ENCODE results near the gene C8B.

The C8B gene

DNA sequence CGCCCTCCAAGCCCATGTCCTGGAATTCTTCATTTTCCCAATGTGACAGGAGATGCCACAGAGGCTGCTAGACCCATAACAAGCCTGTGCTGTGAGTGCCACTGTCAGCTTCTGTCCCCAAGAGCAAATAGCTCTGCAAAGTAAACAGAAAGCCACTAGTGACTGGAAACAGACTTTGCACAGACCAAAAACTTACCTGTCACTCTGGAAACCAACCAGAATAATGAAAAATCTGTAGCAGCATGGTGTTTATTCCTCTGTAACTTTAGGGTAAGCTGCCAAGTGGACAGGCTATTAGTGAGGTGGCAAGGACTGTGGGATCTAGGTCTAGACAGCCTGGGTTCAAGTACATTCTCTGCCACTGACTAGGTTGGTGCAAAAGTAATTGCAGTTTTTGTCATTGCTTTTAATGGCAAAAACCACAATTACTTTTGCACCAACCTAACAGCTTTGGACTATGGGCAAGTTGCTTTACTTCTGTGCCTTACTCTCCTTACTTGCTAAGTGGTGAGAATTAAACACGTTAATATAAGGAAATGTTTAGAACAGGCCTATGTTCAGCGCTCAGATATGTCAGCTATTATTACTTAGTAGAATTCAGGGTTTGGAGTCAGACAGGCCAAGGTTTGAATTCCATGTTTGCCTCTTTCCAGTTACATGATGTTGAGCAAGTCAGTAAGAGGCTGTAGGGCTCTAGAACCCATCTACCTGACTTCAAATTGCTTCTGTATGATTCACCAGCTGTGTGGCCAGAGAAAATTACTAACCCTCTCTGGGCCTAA is at the start of gene C8B:
C8B (minus strand) TSS at position 100 of the 782 bp plus-strand sequence; CDS start at position 33, 67 bp downstream.
- no peak for DNase-seq

DNA sequence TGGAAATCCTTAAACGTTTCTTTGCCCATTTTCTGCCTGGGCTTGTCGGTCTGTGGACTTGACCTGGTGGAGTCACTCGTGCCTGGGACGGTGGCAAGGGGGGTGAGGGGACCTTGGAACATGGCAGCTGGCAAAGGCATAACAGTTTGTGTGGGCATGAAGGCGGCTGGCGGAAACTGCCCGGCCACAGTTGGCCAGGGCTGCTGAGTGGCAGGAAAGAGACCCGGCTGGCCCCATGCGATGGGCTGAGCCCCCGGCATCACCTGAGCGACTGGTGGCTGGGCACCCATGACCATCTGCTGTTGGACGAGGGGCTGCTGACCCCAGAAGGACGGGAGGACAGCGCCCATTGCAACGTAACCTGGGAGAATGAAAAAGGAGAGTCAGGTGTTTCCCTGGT is 49.3 kb upstream of the C8B start:
- DNase-seq = no peak

DNA sequence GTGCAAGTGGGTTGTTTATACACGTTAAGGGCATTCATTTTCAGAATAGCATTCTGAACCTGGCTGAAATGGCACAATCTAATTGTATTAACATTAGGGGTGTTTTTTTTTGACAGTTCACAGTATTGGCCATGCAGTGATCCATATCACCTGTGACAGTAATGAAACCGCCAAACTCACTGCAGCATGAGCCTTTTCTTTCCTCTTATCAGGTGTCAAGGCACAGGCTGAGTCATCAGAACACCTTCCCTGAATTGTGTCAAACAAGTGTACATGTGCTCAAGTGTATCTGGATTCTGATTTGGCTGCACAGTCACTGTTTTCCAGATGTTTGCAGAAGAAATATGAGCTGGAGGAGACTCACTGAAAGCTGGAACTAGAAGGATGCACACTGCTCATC is 47.7 kb upstream of the C8B start:
- DNase-seq = no peak

DNA sequence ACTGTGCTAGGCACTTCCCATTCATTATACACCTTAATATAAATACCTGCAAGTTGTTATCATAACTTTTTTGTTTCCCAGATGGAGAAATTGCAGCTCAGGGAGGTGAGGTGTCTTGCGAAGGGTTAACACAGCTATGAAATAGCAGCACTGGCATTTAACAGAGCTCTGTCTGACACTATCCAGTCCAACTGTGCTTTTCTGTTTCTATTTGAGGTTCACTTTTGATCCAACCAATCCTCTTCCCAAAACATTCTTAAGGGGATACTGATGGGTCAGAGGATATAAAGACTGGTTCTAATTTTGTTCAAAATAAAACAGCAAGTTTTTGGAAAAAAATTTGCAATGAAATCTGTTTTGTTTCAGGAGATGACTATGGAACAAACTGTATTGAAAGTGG is 46.5 kb upstream of the C8B start:
- no peak for DNase-seq

DNA sequence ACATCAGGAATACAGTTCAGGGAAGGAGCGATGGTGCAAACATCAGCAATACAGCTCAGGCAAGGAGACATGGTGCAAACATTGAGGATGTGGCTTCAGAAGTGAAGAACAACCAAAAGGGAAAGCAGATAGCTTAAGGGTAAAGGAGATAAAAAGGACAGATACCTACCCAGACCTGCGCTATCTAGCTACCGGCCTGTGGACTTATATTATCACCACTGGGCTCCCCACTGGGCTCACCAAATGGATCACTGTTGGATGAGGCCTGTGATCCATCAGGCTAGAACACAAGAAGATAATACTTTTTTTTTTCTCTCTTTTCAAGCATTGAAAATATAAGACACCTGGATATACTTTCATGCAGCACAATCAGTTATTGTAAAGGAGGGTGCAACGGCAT is 44.7 kb upstream of the C8B start:
- DNase-seq = no peak

DNA sequence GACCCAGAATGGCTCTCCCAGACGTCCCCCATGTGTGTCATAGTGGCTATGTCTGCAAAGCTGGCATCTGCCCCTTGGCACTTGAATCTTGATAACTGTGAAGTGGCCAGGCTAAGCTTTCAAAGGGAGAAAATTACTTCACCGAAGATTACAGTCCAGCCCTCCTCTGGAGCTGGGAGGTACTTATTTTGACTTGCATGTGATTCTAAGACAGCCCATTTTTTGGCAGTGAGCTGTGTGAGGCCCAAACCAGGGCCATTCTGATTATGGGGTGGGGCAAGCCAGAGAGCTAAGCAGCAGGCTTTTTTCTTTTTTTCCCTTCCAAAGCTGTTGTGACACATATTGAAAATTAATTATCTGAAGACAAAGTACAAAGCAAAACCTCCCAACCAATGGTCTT is 42.1 kb upstream of the C8B start:
- DNase-seq = no peak

DNA sequence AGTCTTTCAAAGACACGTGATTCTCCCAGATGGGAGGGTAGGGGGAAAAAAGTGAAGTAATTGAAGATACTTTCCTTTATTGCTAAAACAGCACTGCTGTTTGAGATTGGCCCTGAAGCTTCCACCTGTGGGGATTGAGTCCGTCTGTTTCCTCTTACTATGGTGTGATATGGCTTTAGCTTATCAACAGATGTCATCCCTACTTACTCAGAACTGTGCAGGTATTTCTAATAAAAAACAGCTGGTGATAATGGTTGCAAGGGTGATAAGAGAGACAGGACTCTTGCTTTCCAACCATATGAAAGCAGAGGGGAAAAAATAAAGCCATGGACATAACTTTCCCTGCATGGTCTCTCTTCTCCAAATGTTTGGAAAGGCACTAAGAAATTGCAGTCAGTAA is 41.7 kb upstream of the C8B start:
- no peak for DNase-seq

DNA sequence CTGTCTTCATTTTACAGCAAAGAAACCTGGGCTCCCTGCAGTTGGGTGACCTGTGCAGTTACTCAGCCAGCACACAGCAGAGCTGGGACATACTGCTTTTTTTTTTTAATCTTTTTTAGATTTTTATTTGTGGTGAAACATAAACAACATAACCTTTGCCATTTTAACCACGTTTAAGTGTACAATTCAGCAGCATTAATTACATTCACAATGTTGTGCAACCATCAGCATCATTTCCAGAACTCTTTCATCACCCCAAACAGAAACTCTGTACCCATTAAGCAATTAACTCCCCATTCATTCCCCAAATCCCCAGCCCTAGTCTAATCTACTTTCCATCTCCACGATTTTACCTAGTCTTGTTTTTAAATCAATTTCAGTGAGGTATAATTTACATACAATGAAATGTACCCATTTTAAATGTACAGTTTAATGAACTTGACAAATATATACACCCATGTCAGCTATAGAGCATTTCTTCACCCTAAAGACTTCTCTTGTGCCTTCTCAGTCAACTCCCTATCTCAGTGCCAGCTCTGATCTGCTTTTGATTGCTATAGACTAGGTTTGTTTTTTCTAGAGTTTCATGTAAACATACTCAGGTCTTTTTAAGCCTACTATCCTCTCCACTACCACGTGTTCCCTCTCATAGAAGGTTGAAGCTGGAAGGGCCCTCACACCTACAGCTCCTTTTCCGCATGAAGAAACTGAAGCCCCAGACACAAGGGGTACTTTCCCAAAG is 37.8 kb upstream of the C8B start:
- no peak for DNase-seq

DNA sequence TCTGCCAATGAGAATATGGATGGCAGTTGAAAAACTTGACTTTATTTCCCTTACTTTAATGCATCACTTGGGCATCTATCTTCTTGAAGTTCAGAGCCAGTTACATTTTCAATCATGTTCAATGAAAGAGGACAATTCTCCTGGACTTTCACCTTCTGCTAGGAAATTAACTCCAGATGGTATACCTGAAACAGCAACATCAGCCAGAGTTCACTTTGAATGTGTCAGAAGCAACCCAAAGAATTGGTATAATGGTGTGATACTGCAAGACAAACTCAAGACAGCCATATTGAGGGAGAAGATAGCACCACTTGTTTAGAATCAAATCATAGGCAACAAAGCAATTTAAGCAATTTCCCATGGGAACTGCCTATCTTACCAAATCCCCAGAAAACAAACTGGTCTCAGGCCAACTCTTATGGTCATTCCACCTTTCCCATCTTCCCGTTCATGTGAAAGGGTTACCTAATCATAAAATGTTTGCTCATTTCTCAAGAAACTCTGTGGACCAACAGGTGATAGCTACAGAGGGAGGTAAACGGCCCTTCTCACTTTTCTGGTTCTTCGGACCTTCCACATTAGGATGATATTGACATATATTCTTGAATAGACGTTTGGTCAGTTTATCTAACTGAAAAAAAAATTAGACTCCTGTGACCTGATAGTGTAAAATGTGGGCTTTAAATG is 29.7 kb upstream of the C8B start:
- no peak for DNase-seq

DNA sequence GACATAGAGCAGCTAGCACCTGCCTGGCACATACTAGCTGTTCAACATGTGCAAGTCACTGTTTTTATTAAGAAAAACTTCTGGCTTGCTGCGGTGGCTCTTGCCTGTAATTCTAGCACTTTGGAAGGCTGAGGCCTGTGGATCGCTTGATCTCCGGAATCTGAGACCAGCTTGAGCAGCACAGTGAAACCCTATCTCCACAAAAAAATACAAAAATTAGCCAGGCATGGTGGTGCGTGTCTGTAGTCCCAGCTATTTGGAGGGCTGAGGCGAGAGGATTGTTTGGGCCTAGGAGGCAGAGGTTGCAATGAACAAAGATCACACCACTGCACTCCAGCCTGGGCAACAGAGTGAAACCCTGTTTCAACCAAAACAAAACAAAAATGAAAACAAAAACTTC is 27.7 kb upstream of the C8B start:
- DNase-seq = no peak

DNA sequence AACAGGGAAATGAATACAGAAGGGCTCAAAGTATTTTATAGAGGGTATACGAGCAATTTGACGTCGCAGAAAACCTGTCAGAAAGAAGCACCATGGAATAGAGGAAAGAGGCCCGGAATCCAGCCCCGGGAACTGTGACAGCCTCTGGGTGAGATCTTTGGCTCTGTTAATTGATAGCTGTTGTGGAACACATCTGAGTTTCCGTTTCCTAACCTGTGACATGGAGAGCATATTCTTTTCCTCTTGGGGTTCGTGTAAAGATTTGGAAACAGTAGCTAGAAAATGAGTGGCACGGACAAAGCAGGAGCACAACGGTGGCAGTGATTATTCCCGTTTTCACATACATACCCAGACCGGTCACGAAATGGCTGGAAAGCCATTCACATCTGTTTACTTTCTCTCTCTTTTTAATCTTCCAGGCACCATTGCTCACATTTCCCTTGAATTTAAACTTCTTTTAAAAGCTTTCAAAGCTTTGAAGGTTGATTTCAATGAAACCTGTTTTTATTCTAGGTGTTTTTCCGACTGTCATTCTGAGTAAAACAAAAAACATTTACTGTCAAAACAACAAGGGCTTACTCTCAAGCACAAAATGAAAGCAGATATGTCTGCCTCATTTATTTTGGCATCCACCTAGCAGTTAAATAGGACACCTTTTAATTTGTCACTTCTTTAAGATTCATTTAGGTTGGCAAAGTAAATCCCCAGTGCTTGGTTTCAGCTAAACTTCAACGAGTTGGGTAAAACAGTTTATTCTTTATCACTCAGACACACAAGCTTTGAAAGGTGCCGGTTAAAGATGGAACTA is 26.7 kb upstream of the C8B start:
- no peak for DNase-seq

DNA sequence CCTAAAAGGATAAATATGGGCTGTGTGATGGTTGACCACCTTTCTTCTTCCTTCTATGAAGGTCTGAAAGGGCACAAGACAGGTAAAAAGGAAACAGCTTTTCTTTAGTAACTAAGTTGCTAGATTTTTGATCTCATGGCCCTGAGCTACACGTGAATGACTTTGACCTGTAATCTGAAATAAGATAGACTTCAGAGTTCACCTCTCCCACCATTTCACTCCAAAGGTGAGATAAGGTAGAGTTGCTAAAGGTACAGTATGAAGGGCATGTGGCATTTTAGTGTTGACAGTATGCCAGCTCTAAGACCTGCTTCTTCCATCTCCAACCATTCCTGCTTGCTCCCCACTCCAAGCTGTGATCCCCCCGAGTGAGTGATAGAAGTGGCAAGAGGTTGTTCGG is 25.8 kb upstream of the C8B start:
- no peak for DNase-seq

DNA sequence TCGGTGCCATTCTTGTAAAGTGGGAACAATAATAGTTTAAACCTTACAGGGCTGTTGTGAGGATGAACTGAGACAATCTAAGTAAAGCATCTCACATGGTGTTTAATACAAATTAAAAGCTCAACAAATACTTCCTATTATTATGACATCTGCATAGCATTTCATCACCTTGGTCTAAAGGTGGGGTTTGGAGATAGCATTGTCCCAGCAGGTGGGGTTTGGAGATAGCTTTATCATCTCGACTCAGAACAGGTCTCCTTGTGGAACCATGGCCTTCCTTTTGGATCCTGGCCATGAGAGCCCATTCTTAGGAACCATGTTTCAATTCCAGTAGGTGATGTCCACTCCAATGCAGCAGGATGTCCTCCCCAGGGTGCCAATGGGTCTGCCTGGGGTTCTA is 20.6 kb upstream of the C8B start:
- DNase-seq = no peak

DNA sequence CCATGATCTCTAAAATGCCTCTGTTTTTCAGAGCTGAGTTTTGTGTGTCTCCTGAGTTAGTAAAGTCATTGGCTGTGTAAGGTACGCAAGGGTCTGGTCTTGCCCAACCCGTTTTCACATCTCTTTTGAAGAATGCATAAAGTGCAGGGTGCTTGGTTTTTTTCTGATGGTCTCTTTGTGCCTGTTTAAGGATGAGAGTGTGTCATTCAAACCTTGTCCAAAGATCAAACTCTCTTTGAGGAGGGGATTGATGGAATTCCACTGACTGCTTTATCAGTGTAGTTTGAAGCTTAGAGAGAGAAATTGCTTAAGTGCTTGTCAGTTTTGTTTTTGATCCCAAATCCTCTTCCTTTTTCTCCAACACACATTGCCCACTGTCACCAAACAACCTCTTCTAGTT is 20.0 kb upstream of the C8B start:
- DNase-seq = no peak

DNA sequence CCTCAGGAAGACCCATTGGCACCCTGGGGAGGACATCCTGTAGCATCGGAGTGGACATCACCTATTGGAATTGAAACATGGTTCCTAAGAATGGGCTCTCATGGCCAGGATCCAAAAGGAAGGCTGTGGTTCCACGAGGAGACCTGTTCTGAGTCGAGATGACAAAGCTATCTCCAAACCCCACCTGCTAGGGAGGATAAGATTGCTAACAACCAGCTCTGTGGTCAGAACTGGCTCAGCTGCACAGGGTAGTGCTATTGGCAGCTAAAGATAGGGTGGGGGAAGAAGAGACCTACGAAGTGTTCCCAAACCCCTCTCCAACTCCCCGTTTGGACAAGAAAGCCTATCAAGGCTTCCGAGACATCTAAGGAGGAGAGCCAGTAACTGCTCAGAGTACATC is 17.7 kb upstream of the C8B start:
- no peak for DNase-seq

DNA sequence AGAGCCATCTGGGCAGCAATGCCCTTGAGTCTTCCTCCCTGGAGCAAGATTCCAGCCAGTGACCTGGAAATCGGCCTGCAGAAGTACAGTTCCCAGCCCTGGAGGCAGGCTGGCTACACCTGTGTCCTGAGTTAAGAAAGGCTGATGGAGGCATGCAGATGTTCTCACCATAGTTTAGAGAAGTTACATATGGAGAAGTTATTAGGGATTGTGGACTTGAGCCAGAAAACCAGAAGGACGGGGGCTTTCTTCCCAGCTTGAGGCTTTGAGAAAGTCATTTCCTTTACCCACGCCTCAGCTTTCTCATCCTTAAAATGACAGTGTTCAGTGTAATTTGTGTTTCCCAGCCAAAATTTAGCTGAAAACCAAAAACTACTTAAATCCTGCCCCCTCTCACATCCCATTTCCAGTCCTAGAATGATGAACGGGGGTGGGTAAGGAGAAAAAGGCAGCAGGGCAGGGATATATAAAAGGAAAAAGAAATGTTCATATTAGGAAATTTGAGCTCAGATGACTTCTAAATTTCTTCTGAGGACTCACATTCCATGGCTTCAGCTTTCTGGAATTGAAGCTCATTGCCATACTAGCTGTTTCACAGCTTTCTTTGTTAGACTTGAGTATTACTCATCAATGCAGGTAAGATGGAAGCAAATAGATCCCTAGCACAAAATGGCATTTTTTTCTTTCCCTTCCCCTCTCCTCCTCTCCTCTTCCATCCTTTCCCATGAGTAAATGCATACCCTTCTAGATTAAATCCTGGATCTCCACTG is 14.4 kb upstream of the C8B start:
- no peak for DNase-seq

DNA sequence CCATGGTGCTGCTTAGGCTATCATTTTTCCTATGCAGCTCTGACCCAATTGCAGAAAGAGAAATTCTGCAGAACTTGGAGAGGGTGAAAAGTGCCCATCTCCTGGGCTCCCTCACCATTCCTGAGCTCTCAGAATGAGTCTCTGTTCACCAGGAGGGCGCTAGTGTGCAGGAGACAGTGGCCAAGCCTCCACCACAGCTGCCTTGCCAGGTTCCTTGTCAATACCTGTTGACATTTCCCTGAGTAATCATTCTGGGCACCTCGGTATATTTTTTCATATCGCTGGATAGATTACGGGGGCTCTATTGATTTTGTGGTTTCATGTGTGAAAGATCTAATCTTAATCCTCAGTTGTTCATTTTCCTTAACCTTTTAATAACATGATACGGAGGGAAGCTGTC is 13.0 kb upstream of the C8B start:
- DNase-seq = no peak

DNA sequence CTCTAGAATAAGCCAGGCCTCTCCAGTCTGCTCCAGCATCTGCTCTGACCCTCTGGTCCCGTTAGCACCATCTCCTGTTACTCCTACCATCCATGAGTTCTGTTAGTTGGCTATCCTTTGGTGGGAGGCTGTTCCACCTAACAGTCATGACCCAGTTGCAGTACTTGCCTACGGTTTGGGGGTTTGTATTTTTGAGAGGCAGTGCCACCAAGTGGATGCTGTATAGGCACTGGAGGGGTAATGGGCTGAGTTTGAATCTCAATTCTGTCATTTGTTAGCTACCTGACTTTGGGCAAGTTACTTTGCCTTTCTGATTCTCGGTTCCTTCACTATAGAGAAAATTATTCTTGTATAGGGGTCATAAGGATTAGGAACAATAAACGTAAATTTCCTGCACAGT is 12.1 kb upstream of the C8B start:
- DNase-seq = no peak

DNA sequence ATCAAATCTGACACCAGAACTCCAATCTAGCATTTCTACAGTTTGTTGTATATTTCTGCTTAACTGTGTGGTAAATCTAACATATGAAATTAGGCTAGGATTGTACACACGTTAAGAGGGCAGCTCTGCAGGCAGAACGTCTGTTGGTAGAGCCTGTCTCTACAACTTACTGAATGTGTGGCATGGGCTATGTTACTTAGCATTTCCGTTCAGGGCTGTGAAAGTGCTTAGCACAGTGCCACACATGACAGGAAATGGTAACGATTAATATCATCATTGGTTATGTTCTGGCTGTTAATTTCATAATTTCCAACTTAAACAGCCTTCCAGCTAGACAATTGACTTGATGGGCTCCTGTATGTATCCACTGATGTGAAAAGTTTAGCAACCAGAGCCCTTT is 9.6 kb upstream of the C8B start:
- no peak for DNase-seq

DNA sequence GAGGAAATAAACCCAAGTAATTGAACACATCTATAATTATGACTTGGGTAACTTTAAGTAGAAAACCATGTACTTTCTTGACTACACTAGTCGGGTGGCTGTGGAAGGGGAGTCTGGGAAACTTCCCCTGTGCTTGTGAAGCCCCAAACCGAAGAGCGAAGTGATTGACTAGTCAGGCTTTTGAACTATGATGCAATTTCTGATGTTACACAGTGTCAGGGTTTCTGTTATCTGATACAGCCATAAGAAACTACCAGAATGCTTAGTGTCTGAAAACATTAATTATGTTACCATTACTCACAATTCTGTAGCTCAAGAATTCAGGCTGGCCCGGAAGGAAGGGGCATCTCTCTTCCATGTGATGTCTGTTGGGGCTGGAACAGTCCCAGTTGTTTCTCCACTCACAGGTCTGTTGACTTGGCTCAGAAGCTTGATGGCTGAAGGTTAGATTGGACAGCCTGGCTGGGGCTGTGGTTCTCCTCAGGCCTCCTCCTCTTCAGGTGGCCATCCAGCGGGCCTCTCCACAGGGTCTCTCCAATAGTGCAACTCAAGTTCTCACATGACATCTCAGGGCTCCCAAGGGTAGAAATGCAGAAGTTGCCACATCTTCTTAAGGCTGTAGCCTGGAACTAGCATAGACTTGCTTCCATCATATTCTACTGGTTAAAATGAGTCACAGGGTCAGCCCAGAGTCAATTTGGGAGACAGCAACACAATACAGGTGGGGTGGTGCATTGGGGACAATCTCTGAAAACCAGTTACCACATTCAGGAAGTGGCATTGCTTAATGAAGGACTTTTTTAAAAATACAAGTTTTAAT is 8.3 kb upstream of the C8B start:
- DNase-seq = no peak

DNA sequence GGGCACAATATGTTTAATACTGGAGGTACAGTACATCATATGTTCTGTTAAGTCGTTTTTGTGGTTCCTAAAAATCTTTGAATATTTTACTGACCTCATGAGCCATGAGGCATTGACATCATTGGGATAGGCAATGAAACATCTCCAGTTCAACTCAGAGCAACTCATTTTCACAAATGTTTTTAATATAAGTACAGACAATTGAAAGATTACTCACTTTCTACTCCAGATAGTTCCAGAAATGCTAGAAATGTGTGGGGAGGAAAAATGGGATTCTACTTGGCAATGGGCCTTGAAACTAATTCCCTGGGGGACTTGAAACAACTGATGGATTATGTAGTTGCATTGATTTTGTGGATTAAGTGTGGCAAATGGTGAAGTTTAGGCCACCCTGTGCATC is 7.2 kb upstream of the C8B start:
- no peak for DNase-seq

DNA sequence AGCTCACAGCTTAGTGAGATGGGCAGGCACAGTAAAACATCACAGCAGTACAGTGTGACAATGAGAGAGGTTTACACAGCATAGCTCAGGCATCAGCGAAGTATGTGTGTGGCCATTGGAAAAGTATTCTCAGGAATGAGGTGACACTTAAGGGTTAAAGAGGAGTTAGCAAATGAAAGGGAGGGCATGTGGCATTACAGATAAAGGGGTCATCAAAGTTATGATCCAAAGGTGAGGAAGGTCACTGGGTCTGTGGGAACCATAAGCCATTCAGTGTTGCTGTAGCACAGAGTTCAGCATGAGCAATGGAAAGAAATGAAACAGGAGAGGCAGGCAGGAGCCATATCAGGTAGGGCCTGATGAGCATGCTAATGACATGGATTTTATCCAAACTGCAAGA is 4.5 kb upstream of the C8B start:
- DNase-seq = no peak
